SU-DHL-6 (cell line): Measurements from ENCODE around the gene RALGPS1.

Experiments used
- EZH2phosphoT487 ChIP-seq: fragments of 200-600 bp; sonication (generic), shearing (Covaris generic); conservative IDR thresholded peaks from 2 replicates; pipeline ENCODE4 v1.6.1; 2018; ENCODE audit warnings: mild to moderate bottlenecking, antibody characterized with exemption, low read length, moderate library complexity, mixed read lengths
- TF ChIP-seq, protein P1 (sequence below): fragments of 200-600 bp; sonication (generic); IDR thresholded peaks from one replicate; pipeline ENCODE4 v1.5.1; 2017; ENCODE audit warnings: antibody characterized with exemption, mild to moderate bottlenecking, low read length, moderate library complexity; ENCODE audit not compliant: insufficient read depth, poor library complexity, severe bottlenecking

DNA sequence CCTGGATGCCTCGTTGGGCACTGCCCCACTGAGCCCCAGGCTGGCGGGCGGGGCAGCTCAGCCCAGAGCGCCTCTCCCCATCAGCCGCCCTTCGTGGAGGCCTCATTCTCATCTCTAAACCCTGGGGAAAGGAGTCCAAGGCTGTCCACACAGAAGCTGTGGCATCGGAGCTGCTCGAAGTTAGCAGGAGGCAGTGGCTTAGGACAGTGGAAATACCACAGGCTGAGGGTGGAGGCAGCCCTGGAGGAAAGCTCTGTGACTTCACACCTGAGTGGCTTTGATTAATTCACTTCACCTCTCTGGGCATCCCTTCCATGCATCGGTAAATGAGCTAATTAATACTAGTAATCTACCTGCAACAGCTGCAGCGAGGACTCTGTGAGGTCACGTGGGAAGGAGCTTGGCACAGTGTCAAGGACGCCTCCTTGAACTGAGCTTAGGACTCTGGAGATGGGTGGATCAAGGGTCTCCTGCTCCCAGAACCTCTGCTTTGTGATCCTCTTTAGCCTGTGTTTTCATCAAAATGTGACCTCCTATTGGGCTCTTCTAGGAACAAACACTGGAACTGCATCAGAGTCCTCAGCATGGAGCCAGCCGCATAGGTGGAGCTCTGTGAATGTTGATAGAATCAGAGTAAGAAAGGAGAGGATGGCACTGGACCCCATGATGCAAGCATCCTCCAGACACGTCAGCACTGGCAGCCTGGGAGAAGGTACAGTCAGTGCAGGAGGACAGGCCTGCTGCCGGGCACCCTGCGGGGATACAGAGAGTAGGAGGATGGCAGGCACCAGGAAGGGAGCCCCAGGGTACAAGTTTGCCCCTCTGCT, 208.7 kb downstream of the RALGPS1 start:
- TF ChIP-seq, protein P1, sequence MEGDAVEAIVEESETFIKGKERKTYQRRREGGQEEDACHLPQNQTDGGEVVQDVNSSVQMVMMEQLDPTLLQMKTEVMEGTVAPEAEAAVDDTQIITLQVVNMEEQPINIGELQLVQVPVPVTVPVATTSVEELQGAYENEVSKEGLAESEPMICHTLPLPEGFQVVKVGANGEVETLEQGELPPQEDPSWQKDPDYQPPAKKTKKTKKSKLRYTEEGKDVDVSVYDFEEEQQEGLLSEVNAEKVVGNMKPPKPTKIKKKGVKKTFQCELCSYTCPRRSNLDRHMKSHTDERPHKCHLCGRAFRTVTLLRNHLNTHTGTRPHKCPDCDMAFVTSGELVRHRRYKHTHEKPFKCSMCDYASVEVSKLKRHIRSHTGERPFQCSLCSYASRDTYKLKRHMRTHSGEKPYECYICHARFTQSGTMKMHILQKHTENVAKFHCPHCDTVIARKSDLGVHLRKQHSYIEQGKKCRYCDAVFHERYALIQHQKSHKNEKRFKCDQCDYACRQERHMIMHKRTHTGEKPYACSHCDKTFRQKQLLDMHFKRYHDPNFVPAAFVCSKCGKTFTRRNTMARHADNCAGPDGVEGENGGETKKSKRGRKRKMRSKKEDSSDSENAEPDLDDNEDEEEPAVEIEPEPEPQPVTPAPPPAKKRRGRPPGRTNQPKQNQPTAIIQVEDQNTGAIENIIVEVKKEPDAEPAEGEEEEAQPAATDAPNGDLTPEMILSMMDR, result no peak
- no peak for TF ChIP-seq EZH2phosphoT487
